SK-N-SH treated with all-trans-retinoic acid at 6 μM for 48 hours (cell line): ENCODE data around the gene GPR156.

ENCODE experiments used
- ATAC-seq: fragments of 200-7000 bp; cut with Tn5 transposase; 3 replicates; pipeline ENCODE4 v1.9.1; 2020; ENCODE audit warnings: mild to moderate bottlenecking, moderate library complexity
- ARNTL ChIP-seq: fragments of 450-650 bp; formaldehyde crosslinking; IDR thresholded peaks from 2 replicates; pipeline ENCODE4 v1.5.0; 2020; ENCODE audit warnings: low read depth, mild to moderate bottlenecking, moderate library complexity, borderline replicate concordance
- BACH2 ChIP-seq: fragments of 250-450 bp; sonication (Bioruptor Pico); IDR thresholded peaks from 2 replicates; pipeline ENCODE4 v1.9.0; 2021; ENCODE audit warnings: mild to moderate bottlenecking, borderline replicate concordance
- CREB5 ChIP-seq: fragments of 250-450 bp; sonication (Bioruptor Pico); IDR thresholded peaks from 2 replicates; pipeline ENCODE4 v1.5.1; 2020; ENCODE audit warnings: low read depth, mild to moderate bottlenecking, moderate library complexity
- CSDC2 ChIP-seq: fragments of 250-450 bp; sonication (Bioruptor Pico); IDR thresholded peaks from 2 replicates; pipeline ENCODE4 v1.5.0; 2020; ENCODE audit warnings: mild to moderate bottlenecking, moderate library complexity
- ESRRG ChIP-seq: fragments of 250-450 bp; sonication (Bioruptor Pico); IDR thresholded peaks from 2 replicates; pipeline ENCODE4 v1.6.1; 2021; ENCODE audit warnings: mild to moderate bottlenecking
- GLIS3 ChIP-seq: fragments of 250-450 bp; sonication (Bioruptor Pico); IDR thresholded peaks from 2 replicates; pipeline ENCODE4 v1.5.0; 2020; ENCODE audit warnings: mild to moderate bottlenecking, moderate library complexity
- ISL1 ChIP-seq: fragments of 250-450 bp; sonication (Bioruptor Pico); IDR thresholded peaks from 2 replicates; pipeline ENCODE4 v2.1.2; 2022; ENCODE audit warnings: mild to moderate bottlenecking, moderate library complexity
- OSR1 ChIP-seq: fragments of 250-450 bp; sonication (Bioruptor Pico); IDR thresholded peaks from 2 replicates; pipeline ENCODE4 v1.8.0; 2022; ENCODE audit warnings: moderate library complexity, mild to moderate bottlenecking, inconsistent platforms
- PATZ1 ChIP-seq: fragments of 250-450 bp; sonication (Bioruptor Pico); IDR thresholded peaks from 2 replicates; pipeline ENCODE4 v1.8.0; 2020; ENCODE audit warnings: mild to moderate bottlenecking, moderate library complexity, borderline replicate concordance
- PPARA ChIP-seq: fragments of 250-450 bp; sonication (Bioruptor Pico); IDR thresholded peaks from 2 replicates; pipeline ENCODE4 v1.5.0; 2020; ENCODE audit warnings: mild to moderate bottlenecking, borderline replicate concordance
- RARB ChIP-seq: fragments of 250-450 bp; sonication (Bioruptor Pico); IDR thresholded peaks from 2 replicates; pipeline ENCODE4 v1.8.0; 2021; ENCODE audit warnings: mild to moderate bottlenecking, moderate library complexity
- SNAI2 ChIP-seq: fragments of 250-450 bp; sonication (Bioruptor Pico); IDR thresholded peaks from 2 replicates; pipeline ENCODE4 v1.5.0; 2020; ENCODE audit warnings: mild to moderate bottlenecking, moderate library complexity
- TCF4 ChIP-seq: fragments of 250-450 bp; sonication (Bioruptor Pico); IDR thresholded peaks from 2 replicates; pipeline ENCODE4 v1.8.0; 2021; ENCODE audit warnings: mild to moderate bottlenecking, moderate library complexity, borderline replicate concordance
- TOX ChIP-seq: fragments of 250-450 bp; sonication (Bioruptor Pico); IDR thresholded peaks from 2 replicates; pipeline ENCODE4 v1.8.0; 2021; ENCODE audit warnings: mild to moderate bottlenecking, moderate library complexity, borderline replicate concordance
- TSHZ2 ChIP-seq: fragments of 250-450 bp; sonication (Bioruptor Pico); IDR thresholded peaks from 2 replicates; pipeline ENCODE4 v1.5.0; 2020; ENCODE audit warnings: mild to moderate bottlenecking, moderate library complexity
- ZC3H10 ChIP-seq: fragments of 250-450 bp; sonication (Bioruptor Pico); IDR thresholded peaks from 2 replicates; pipeline ENCODE4 v1.5.1; 2021; ENCODE audit warnings: mild to moderate bottlenecking, moderate library complexity
- ZFP3 ChIP-seq: fragments of 250-450 bp; sonication (Bioruptor Pico); IDR thresholded peaks from 2 replicates; pipeline ENCODE4 v1.5.0; 2020; ENCODE audit warnings: mild to moderate bottlenecking, moderate library complexity
- ZFP30 ChIP-seq: fragments of 450-650 bp; formaldehyde crosslinking; IDR thresholded peaks from 2 replicates; pipeline ENCODE4 v1.5.0; 2022; ENCODE audit warnings: mild to moderate bottlenecking, moderate library complexity
- ZNF565 ChIP-seq: fragments of 450-650 bp; formaldehyde crosslinking; conservative IDR thresholded peaks from 2 replicates; pipeline ENCODE4 v1.5.0; 2020; ENCODE audit warnings: low read depth, mild to moderate bottlenecking, moderate library complexity
- ZNF70 ChIP-seq: fragments of 450-650 bp; formaldehyde crosslinking; IDR thresholded peaks from 2 replicates; pipeline ENCODE4 v1.5.0; 2020; ENCODE audit warnings: mild to moderate bottlenecking, moderate library complexity

GPR156 gene

GRCh38 chr3:120274739-120275167 lies 10.3 kb downstream of the GPR156 start:
- TF ChIP-seq CSDC2 (CRISPR knock-in tag) (no peak), ESRRG (no peak), PATZ1 (CRISPR knock-in tag) (no peak), ZNF70 (no peak), TCF4 (CRISPR knock-in tag) (no peak), GLIS3 (CRISPR knock-in tag) (no peak), ZC3H10 (CRISPR knock-in tag) (no peak), TOX (no peak), ZFP3 (CRISPR knock-in tag) (no peak), BACH2 (CRISPR knock-in tag) (no peak), TSHZ2 (no peak)
- TF ChIP-seq, all 23 proteins: peak for 0
- ATAC-seq = no peak

GRCh38 chr3:120272286-120272685 lies 12.7 kb downstream of the GPR156 start:
- ATAC-seq = no peak
- no peak for TF ChIP-seq SNAI2 (CRISPR knock-in tag)
- no peak for TF ChIP-seq GLIS3 (CRISPR knock-in tag)
- TF ChIP-seq RARB (CRISPR knock-in tag) = no peak
- no peak for TF ChIP-seq TCF4 (CRISPR knock-in tag)
- no peak for TF ChIP-seq PPARA (CRISPR knock-in tag)
- no peak for TF ChIP-seq ESRRG
- no peak for TF ChIP-seq ARNTL (CRISPR knock-in tag)
- TF ChIP-seq ISL1 (CRISPR knock-in tag) = no peak
- TF ChIP-seq BACH2 (CRISPR knock-in tag) = no peak
- no peak for TF ChIP-seq OSR1

- no peak for ATAC-seq
- no peak for TF ChIP-seq PATZ1 (CRISPR knock-in tag)
- TF ChIP-seq BACH2 (CRISPR knock-in tag) = no peak
- no peak for TF ChIP-seq ESRRG
- no peak for TF ChIP-seq TCF4 (CRISPR knock-in tag)
Observed at GRCh38 chr3:120265989-120266388, 19.0 kb downstream of the GPR156 start.

DNA sequence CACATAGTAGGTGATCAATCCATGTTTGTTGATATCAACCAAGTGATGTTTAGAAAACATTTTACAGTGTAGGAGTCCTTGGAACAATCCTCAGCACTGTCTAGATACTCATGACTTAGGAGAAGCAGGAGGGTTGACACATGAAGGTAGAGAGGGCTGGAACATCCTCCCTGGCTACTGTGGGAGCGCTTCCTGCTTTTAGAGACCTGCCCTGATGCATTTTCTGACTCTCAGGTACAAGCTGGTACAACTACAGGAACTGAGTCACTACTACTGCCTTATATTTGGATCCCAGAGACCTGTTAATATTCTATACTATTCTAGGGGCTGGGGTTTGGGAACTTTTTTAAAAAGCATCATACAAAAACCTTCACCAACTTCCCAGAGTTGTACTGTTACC lies 20.1 kb downstream of the GPR156 start:
- ATAC-seq = no peak
- no peak for TF ChIP-seq PPARA (CRISPR knock-in tag)
- no peak for TF ChIP-seq ZFP30 (CRISPR knock-in tag)
- TF ChIP-seq GLIS3 (CRISPR knock-in tag) = no peak
- no peak for TF ChIP-seq OSR1

- TF ChIP-seq CSDC2 (CRISPR knock-in tag) (no peak), BACH2 (CRISPR knock-in tag) (no peak), PATZ1 (CRISPR knock-in tag) (no peak), OSR1 (no peak), SNAI2 (CRISPR knock-in tag) (no peak), ZFP30 (CRISPR knock-in tag) (no peak), ISL1 (CRISPR knock-in tag) (no peak), RARB (CRISPR knock-in tag) (no peak), ZC3H10 (CRISPR knock-in tag) (no peak), TSHZ2 (no peak), CREB5 (CRISPR knock-in tag) (no peak), ZFP3 (CRISPR knock-in tag) (no peak), ZNF70 (no peak), ARNTL (CRISPR knock-in tag) (no peak), ZNF565 (CRISPR knock-in tag) (no peak)
- no peak for ATAC-seq
Observed at GRCh38 chr3:120263792-120264191, 21.2 kb downstream of the GPR156 start.
